ENCODE measurements around the gene LRP1B.

LRP1B gene

DNA sequence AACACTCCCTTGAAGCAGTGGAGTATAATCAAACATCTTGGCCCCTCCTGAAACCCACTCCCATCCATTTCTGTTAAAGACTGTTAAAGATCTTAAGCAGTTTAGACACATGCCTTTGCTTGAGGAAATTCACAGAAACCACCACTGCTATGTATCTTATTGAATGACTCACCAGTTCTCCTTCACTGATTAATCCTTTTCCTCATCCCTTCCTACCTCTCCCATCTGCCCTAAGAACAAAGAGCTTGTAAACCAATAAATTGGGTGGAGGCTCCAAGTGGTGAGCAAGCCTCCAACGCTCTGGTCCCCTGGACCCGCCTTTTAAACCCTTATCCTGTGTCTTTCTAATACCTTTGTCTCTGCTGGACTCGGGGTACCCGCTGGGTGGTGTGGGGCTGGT lies 746.1 kb downstream of the LRP1B start:
- H3K4me3 ChIP-seq (ENCODE audit: low read depth in 1 of 2, low read length in 2 of 2): no peak overlapping the region
- H3K27ac ChIP-seq (ENCODE audit: low read depth, low read length): no peak overlapping the region
- H3K4me1 ChIP-seq (ENCODE audit: control insufficient read depth in 1 of 2, insufficient read depth in 2 of 2, low read length in 2 of 2): no peaks in the 10 kb centered on the region
- H3K9me3 ChIP-seq (ENCODE audit: control insufficient read depth in 1 of 2, low read length in 2 of 2): no peaks in the 10 kb centered on the region
- no peaks in the 10 kb centered on the region for H3K36me3 ChIP-seq (ENCODE audit: control insufficient read depth in 1 of 2, insufficient read depth in 2 of 2, low read length in 2 of 2)
- H3K27me3 ChIP-seq (ENCODE audit: control insufficient read depth in 1 of 2, insufficient read depth in 2 of 2, low read length in 2 of 2): no peaks in the 10 kb centered on the region
- H3K9ac ChIP-seq (ENCODE audit: low read depth in 1 of 2, low read length in 2 of 2): no peak overlapping the region

DNA sequence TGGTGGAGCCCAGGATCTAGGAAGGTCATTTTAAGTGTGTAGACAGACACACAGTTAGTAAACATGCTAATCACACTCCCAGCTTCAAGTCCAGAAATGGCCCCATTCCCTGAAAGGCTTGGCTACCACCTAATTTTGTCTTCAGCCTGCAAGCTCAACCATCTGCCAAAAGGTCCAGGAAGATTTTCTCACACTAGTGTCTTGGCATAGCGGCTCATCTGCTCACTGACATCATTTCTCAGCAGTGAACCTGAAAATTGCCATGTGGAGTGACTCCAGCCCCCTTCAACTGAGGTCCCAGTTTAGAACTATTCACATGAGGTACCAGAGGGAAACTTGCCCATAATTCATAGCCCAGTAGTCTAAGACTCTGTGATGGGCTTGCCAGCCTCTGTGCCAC lies 748.9 kb downstream of the LRP1B start:
- Histone ChIP-seq H3K4me3 (ENCODE audit: low read depth in 1 of 2, low read length in 2 of 2) (no peak overlapping the region), H3K9ac (ENCODE audit: low read depth in 1 of 2, low read length in 2 of 2) (no peak overlapping the region), H3K27ac (ENCODE audit: low read depth, low read length) (no peak overlapping the region), H3K27me3 (ENCODE audit: control insufficient read depth in 1 of 2, insufficient read depth in 2 of 2, low read length in 2 of 2) (no peaks in the 10 kb centered on the region), H3K4me1 (ENCODE audit: control insufficient read depth in 1 of 2, insufficient read depth in 2 of 2, low read length in 2 of 2) (no peaks in the 10 kb centered on the region), H3K9me3 (ENCODE audit: control insufficient read depth in 1 of 2, low read length in 2 of 2) (no peaks in the 10 kb centered on the region), H3K36me3 (ENCODE audit: control insufficient read depth in 1 of 2, insufficient read depth in 2 of 2, low read length in 2 of 2) (no peaks in the 10 kb centered on the region)

DNA sequence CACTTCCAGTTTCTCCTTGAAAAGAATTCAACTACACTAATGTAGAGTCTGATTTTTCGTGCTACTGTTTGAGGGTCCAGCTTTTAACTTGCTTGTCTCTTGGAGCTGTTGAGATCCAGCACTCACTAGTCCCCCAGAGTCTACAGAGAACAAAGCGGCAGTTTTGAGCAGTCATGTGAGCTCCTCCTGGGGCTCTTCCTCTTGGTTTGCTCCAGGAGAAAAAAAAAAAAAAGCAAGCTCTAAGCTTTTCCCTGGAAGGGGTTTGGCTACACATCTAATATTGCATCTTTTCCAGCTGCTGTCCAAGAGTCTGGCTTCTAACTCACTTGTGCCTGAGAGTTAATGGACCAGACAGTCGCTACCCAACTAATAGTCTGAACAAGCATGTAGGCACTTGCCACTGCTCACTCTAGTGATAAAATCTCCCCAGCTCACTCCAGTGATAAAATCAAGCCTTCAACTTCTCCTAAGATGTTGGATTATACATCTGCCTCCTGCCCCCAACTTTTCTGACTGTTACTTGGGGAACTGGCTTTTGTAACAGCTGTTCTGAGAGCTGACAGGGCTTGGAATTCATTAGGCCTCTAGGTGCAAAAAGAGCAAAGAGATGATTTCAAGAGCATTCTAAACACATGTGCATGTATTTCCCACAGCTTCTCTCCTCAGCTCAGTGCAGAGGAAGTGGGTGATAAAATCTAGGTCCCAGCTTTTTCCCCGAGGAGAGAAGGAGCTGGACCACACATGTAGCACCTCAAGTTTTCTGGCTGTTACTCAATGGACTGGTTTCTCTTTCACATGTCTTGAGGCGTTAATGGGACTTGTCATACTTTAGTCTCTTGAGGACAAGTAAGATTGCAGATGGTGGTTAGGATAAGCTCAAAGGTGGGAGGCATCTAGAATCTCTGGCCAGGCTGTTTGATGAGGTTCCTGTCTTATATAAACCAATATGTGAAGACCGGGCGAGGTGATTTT lies 750.5 kb downstream of the LRP1B start:
- Histone ChIP-seq H3K9me3 (ENCODE audit: control insufficient read depth in 1 of 2, low read length in 2 of 2) (no peaks in the 10 kb centered on the region), H3K36me3 (ENCODE audit: control insufficient read depth in 1 of 2, insufficient read depth in 2 of 2, low read length in 2 of 2) (no peaks in the 10 kb centered on the region), H3K27me3 (ENCODE audit: control insufficient read depth in 1 of 2, insufficient read depth in 2 of 2, low read length in 2 of 2) (no peaks in the 10 kb centered on the region), H3K4me1 (ENCODE audit: control insufficient read depth in 1 of 2, insufficient read depth in 2 of 2, low read length in 2 of 2) (no peaks in the 10 kb centered on the region), H3K9ac (ENCODE audit: low read depth in 1 of 2, low read length in 2 of 2) (no peak overlapping the region), H3K27ac (ENCODE audit: low read depth, low read length) (no peak overlapping the region), H3K4me3 (ENCODE audit: low read depth in 1 of 2, low read length in 2 of 2) (no peak overlapping the region)

DNA sequence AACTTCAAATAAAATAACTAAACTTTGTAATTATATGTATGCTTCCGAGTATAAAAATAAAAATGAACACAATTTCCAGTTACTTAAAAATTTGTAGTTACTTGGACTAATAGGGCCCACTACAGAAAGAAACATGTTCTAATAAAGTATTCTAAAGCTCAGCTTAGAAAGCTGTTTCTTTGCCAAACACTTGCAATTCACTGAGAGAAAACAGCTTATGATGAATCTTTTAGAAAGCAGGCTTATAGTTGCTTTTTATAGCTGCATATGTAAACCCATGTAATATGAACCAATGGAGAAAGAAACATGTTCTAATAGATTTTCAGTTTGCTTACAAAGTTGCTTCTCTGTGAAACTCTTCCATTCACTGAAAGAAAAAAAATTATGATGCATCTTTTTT lies 766.0 kb downstream of the LRP1B start:
- H3K36me3 ChIP-seq (ENCODE audit: control insufficient read depth in 1 of 2, insufficient read depth in 2 of 2, low read length in 2 of 2): no peaks in the 10 kb centered on the region

DNA sequence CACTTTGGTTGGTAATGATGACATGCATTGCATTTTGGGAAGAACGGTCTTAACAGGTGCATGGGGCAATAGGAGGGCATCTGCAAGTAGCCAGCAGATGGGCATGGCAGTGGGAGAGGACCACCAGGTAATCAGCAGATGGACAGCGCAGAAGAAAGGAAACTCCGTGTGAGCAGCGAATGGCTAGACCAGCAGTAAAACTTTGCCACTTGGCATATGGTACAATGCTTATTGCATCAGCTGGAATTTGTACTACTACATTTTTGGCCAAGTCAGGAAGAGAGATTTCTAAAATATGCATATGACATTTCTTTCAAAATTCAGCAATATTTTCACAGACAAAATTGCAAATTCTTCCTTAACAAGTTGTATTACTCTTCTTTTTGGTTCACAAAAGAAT lies 768.5 kb downstream of the LRP1B start:
- Histone ChIP-seq H3K4me3 (ENCODE audit: low read depth in 1 of 2, low read length in 2 of 2) (no peak overlapping the region), H3K9ac (ENCODE audit: low read depth in 1 of 2, low read length in 2 of 2) (no peak overlapping the region), H3K27ac (ENCODE audit: low read depth, low read length) (no peak overlapping the region), H3K9me3 (ENCODE audit: control insufficient read depth in 1 of 2, low read length in 2 of 2) (peaks cover 0 to 5% of the 10 kb centered on the region in 2 donors), H3K4me1 (ENCODE audit: control insufficient read depth in 1 of 2, insufficient read depth in 2 of 2, low read length in 2 of 2) (no peaks in the 10 kb centered on the region), H3K36me3 (ENCODE audit: control insufficient read depth in 1 of 2, insufficient read depth in 2 of 2, low read length in 2 of 2) (no peaks in the 10 kb centered on the region), H3K27me3 (ENCODE audit: control insufficient read depth in 1 of 2, insufficient read depth in 2 of 2, low read length in 2 of 2) (no peaks in the 10 kb centered on the region)

More for the DNA sequence above, 766.0 kb downstream of the LRP1B start:
- Histone ChIP-seq H3K4me3 (ENCODE audit: low read depth in 1 of 2, low read length in 2 of 2) (no peak overlapping the region), H3K27me3 (ENCODE audit: control insufficient read depth in 1 of 2, insufficient read depth in 2 of 2, low read length in 2 of 2) (no peaks in the 10 kb centered on the region), H3K9ac (ENCODE audit: low read depth in 1 of 2, low read length in 2 of 2) (no peak overlapping the region), H3K27ac (ENCODE audit: low read depth, low read length) (no peak overlapping the region), H3K4me1 (ENCODE audit: control insufficient read depth in 1 of 2, insufficient read depth in 2 of 2, low read length in 2 of 2) (no peaks in the 10 kb centered on the region), H3K9me3 (ENCODE audit: control insufficient read depth in 1 of 2, low read length in 2 of 2) (peaks cover 0 to 5% of the 10 kb centered on the region in 2 donors)

DNA sequence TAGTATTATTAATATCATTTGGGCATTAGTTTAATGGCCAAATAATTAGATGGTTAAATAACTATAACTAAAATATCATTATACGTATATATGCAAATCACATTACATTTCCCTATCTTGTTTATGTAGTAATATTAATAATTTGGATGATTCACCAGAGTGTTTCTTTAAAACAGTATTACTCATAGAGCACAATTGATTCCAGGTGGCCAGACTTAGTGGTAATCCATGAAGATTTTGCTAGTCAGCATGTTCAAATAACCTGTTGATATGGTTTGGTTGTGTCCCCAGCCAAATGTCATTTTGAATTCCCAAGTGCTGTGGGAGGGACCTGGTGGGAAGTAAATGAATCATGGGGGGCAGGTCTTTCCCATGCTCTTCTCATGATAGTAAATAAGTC lies 782.3 kb downstream of the LRP1B start:
- Histone ChIP-seq H3K9me3 (ENCODE audit: control insufficient read depth in 1 of 2, low read length in 2 of 2) (peaks cover 0 to 1% of the 10 kb centered on the region in 2 donors), H3K4me1 (ENCODE audit: control insufficient read depth in 1 of 2, insufficient read depth in 2 of 2, low read length in 2 of 2) (no peaks in the 10 kb centered on the region), H3K9ac (ENCODE audit: low read depth in 1 of 2, low read length in 2 of 2) (no peak overlapping the region), H3K27ac (ENCODE audit: low read depth, low read length) (no peak overlapping the region), H3K27me3 (ENCODE audit: control insufficient read depth in 1 of 2, insufficient read depth in 2 of 2, low read length in 2 of 2) (no peaks in the 10 kb centered on the region), H3K36me3 (ENCODE audit: control insufficient read depth in 1 of 2, insufficient read depth in 2 of 2, low read length in 2 of 2) (no peaks in the 10 kb centered on the region), H3K4me3 (ENCODE audit: low read depth in 1 of 2, low read length in 2 of 2) (no peak overlapping the region)

DNA sequence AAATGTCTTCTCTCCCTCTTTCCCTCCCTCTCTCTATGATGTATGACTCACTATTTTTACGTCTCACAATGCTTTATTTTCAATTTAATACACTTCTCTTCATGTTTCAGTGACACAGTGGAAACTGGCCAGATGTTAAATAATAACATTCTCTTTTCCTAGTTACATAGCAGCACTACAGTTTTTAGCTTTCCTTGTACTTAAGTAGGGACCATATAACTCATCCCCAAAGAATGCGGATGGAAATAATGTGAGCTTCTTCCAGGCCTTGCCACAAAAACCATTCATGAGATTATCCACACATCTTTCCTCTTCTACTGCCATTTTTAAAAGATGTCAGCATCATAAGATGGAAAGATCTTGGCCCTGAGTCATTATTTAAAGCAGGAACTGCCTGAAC lies 789.4 kb downstream of the LRP1B start:
- Histone ChIP-seq H3K9ac (ENCODE audit: low read depth in 1 of 2, low read length in 2 of 2) (no peak overlapping the region), H3K27me3 (ENCODE audit: control insufficient read depth in 1 of 2, insufficient read depth in 2 of 2, low read length in 2 of 2) (no peaks in the 10 kb centered on the region), H3K9me3 (ENCODE audit: control insufficient read depth in 1 of 2, low read length in 2 of 2) (no peaks in the 10 kb centered on the region), H3K4me3 (ENCODE audit: low read depth in 1 of 2, low read length in 2 of 2) (no peak overlapping the region), H3K27ac (ENCODE audit: low read depth, low read length) (no peak overlapping the region), H3K4me1 (ENCODE audit: control insufficient read depth in 1 of 2, insufficient read depth in 2 of 2, low read length in 2 of 2) (no peaks in the 10 kb centered on the region), H3K36me3 (ENCODE audit: control insufficient read depth in 1 of 2, insufficient read depth in 2 of 2, low read length in 2 of 2) (no peaks in the 10 kb centered on the region)

DNA sequence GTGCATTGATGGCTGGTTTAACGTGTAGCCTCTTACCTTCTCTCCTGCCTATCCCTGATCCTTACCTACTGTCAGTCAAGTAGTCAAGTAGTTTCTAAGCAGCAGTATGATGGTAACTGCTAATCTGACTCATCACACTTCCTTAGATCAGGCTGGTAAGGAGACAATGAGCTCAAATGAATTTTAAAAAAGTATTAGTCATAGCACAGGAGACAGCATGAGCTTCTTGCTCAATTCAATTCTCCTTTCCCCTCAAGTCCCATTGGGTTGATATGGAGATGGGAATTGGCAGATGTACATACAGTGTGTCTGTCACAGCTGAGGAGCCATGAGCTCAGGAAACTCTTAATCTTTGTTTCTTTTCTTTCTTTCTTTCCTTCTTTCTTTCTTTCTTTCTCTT lies 799.7 kb downstream of the LRP1B start:
- Histone ChIP-seq H3K4me1 (ENCODE audit: control insufficient read depth in 1 of 2, insufficient read depth in 2 of 2, low read length in 2 of 2) (no peaks in the 10 kb centered on the region), H3K27me3 (ENCODE audit: control insufficient read depth in 1 of 2, insufficient read depth in 2 of 2, low read length in 2 of 2) (no peaks in the 10 kb centered on the region), H3K9ac (ENCODE audit: low read depth in 1 of 2, low read length in 2 of 2) (no peak overlapping the region), H3K27ac (ENCODE audit: low read depth, low read length) (no peak overlapping the region), H3K4me3 (ENCODE audit: low read depth in 1 of 2, low read length in 2 of 2) (no peak overlapping the region), H3K9me3 (ENCODE audit: control insufficient read depth in 1 of 2, low read length in 2 of 2) (no peaks in the 10 kb centered on the region), H3K36me3 (ENCODE audit: control insufficient read depth in 1 of 2, insufficient read depth in 2 of 2, low read length in 2 of 2) (no peaks in the 10 kb centered on the region)

DNA sequence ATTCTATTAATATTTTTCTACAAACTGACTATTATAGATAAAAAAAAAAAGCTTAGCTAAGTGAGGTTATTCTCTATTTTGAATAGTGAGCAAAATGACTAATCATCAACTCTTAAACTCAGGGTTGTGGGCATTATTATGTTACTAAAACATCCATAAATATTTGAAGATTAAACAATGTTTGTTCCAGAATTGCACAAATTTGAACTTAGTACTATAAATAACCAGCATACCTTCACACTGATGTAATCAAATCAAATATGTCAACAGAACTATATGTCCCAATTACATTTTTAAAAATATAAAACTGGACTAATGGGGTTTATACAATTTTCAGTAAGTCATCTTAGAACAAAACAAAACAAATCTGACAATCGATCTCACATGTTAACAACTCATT lies 800.9 kb downstream of the LRP1B start:
- no peaks in the 10 kb centered on the region for H3K9me3 ChIP-seq (ENCODE audit: control insufficient read depth in 1 of 2, low read length in 2 of 2)
- no peak overlapping the region for H3K4me3 ChIP-seq (ENCODE audit: low read depth in 1 of 2, low read length in 2 of 2)
- H3K36me3 ChIP-seq (ENCODE audit: control insufficient read depth in 1 of 2, insufficient read depth in 2 of 2, low read length in 2 of 2): no peaks in the 10 kb centered on the region
- no peak overlapping the region for H3K9ac ChIP-seq (ENCODE audit: low read depth in 1 of 2, low read length in 2 of 2)
- H3K27me3 ChIP-seq (ENCODE audit: control insufficient read depth in 1 of 2, insufficient read depth in 2 of 2, low read length in 2 of 2): no peaks in the 10 kb centered on the region
- no peak overlapping the region for H3K27ac ChIP-seq (ENCODE audit: low read depth, low read length)
- H3K4me1 ChIP-seq (ENCODE audit: control insufficient read depth in 1 of 2, insufficient read depth in 2 of 2, low read length in 2 of 2): no peaks in the 10 kb centered on the region

DNA sequence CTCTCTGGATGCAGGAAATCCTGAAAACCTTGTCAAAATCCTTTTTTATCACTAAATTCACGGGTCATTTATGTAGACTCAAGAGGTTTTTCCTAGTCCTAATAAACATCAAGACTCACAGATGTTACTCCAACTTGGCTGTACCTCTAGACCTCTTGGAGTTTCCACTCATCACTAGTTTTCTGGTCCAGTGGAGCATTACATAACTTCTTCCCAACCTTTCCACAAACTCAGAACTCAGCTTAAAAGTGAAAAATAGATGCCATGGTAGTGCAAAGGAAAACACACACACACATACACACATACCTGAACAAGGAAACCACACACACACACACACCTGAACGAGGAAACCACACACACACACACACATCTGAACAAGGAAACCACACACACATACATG lies 807.2 kb downstream of the LRP1B start:
- no peak overlapping the region for H3K4me3 ChIP-seq (ENCODE audit: low read depth in 1 of 2, low read length in 2 of 2)
- H3K4me1 ChIP-seq (ENCODE audit: control insufficient read depth in 1 of 2, insufficient read depth in 2 of 2, low read length in 2 of 2): no peaks in the 10 kb centered on the region
- no peaks in the 10 kb centered on the region for H3K9me3 ChIP-seq (ENCODE audit: control insufficient read depth in 1 of 2, low read length in 2 of 2)
- no peaks in the 10 kb centered on the region for H3K27me3 ChIP-seq (ENCODE audit: control insufficient read depth in 1 of 2, insufficient read depth in 2 of 2, low read length in 2 of 2)
- no peak overlapping the region for H3K27ac ChIP-seq (ENCODE audit: low read depth, low read length)
- no peaks in the 10 kb centered on the region for H3K36me3 ChIP-seq (ENCODE audit: control insufficient read depth in 1 of 2, insufficient read depth in 2 of 2, low read length in 2 of 2)
- H3K9ac ChIP-seq (ENCODE audit: low read depth in 1 of 2, low read length in 2 of 2): no peak overlapping the region

Data from duodenal mucosa (tissue), 2 donors.